ENCODE data around the gene TMEM174. TPM values are rescaled to one million over a fixed set of nuclear protein-coding genes. Genes with fewer than 3 reads are reported as not detected.

The TMEM174 gene
- total RNA-seq, 1 donor from 2014 or later: not detected

DNA sequence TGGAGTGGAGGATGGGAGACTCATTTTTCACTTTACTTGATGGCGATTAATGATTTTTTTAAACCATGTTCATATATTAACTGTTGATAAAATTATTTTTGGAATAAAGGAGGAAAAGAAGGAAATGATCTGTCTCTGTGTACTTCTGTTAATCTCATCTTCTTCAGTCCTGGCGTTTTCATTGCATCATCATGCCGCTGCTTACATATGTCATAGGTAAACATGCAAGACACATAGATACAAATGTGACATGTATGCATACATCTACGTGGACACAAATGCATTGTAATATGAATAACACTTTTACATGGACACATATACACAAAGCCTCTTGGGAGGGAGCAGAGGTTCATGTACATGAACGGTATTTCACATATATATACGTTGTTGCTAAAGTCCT is 10.0 kb downstream of the TMEM174 start:
- H3K27ac Mint-ChIP-seq (ENCODE audit: unreplicated experiment): no peak overlapping the region
- Histone ChIP-seq H3K27me3 (ENCODE audit: insufficient read depth, low read length) (no peaks in the 10 kb centered on the region), H3K4me2 (ENCODE audit: low read length) (no peak overlapping the region), H3K36me3 (ENCODE audit: insufficient read depth, low read length) (no peaks in the 10 kb centered on the region), H2AFZ (ENCODE audit: low read depth, low read length) (no peak overlapping the region), H4K20me1 (ENCODE audit: insufficient read depth, low read length) (no peaks in the 10 kb centered on the region), H3K4me3 (ENCODE audit: insufficient read depth, low read depth, low read length) (no peak overlapping the region), H3K27ac (ENCODE audit: low read depth, low read length) (no peak overlapping the region), H3K4me1 (ENCODE audit: insufficient read depth, low read length) (peaks cover 6% of the 10 kb centered on the region), H3K9me3 (ENCODE audit: insufficient read depth, low read depth, low read length) (peaks cover 4% of the 10 kb centered on the region), H3K79me2 (ENCODE audit: insufficient read depth, low read length) (no peaks in the 10 kb centered on the region), H3K9ac (ENCODE audit: low read length) (no peak overlapping the region)
- peaks cover 7% of the 10 kb centered on the region for H3K9me3 Mint-ChIP-seq (ENCODE audit: unreplicated experiment)
- DNase-seq (ENCODE audit: low read depth) (no peak), FAIRE-seq (no peak)
- no peak overlapping the region for H3K4me3 Mint-ChIP-seq (ENCODE audit: unreplicated experiment)
- H3K36me3 Mint-ChIP-seq (ENCODE audit: low read depth, unreplicated experiment): peaks cover 2% of the 10 kb centered on the region
- peaks cover 5% of the 10 kb centered on the region for H3K4me1 Mint-ChIP-seq (ENCODE audit: low read depth, unreplicated experiment)
- peaks cover 10% of the 10 kb centered on the region for H3K27me3 Mint-ChIP-seq (ENCODE audit: low read depth, unreplicated experiment)
- TF ChIP-seq EZH2 (IDR thresholded peaks at IDR 0.05; ENCODE audit: insufficient read depth, low read length) (no peak), CTCF (IDR thresholded peaks at IDR 0.05; ENCODE audit: insufficient read depth, low read depth, low read length) (no peak)

GRCh38 chr5:73183481-73183891 is 10.5 kb downstream of the TMEM174 start:
- H3K36me3 ChIP-seq (ENCODE audit: insufficient read depth, low read length): no peaks in the 10 kb centered on the region
- Mint-ChIP-seq H3K9me3 (ENCODE audit: unreplicated experiment) (peaks cover 7% of the 10 kb centered on the region), H3K4me3 (ENCODE audit: unreplicated experiment) (no peak overlapping the region), H3K27me3 (ENCODE audit: low read depth, unreplicated experiment) (peaks cover 10% of the 10 kb centered on the region), H3K4me1 (ENCODE audit: low read depth, unreplicated experiment) (peaks cover 5% of the 10 kb centered on the region), H3K36me3 (ENCODE audit: low read depth, unreplicated experiment) (peaks cover 2% of the 10 kb centered on the region), H3K27ac (ENCODE audit: unreplicated experiment) (no peak overlapping the region)
- H4K20me1 ChIP-seq (ENCODE audit: insufficient read depth, low read length): no peaks in the 10 kb centered on the region
- no peaks in the 10 kb centered on the region for H3K27me3 ChIP-seq (ENCODE audit: insufficient read depth, low read length)
- H3K4me1 ChIP-seq (ENCODE audit: insufficient read depth, low read length): peaks cover 6% of the 10 kb centered on the region
- no peak overlapping the region for H3K4me2 ChIP-seq (ENCODE audit: low read length)
- H3K4me3 ChIP-seq (ENCODE audit: insufficient read depth, low read depth, low read length): no peak overlapping the region
- no peak overlapping the region for H3K9ac ChIP-seq (ENCODE audit: low read length)
- DNase-seq (ENCODE audit: low read depth) (no peak), FAIRE-seq (no peak)
- H3K9me3 ChIP-seq (ENCODE audit: insufficient read depth, low read depth, low read length): peaks cover 4% of the 10 kb centered on the region
- H3K79me2 ChIP-seq (ENCODE audit: insufficient read depth, low read length): no peaks in the 10 kb centered on the region
- TF ChIP-seq CTCF (IDR thresholded peaks at IDR 0.05; ENCODE audit: insufficient read depth, low read depth, low read length): no peak
- TF ChIP-seq EZH2 (IDR thresholded peaks at IDR 0.05; ENCODE audit: insufficient read depth, low read length): no peak
- H2AFZ ChIP-seq (ENCODE audit: low read depth, low read length): no peak overlapping the region
- H3K27ac ChIP-seq (ENCODE audit: low read depth, low read length): no peak overlapping the region

DNA sequence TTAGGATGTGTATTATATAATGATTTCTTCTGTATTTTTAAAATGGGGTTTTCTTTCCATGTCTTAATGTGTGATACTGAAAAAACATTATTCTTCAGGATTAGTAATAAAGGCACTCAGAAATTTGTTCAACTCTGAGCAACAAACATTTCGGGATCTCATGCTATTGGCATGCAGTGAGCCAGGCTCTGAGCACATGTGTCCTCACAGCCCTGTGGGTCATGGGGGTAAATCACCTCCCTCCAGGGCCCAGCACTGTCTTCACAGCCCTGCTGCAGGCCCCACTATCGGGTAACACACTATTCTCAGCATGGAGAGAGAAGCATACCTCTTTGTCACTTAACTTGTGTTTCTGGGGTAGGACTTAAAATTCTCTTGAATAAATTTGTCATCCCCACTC is 14.0 kb downstream of the TMEM174 start:
- H3K4me3 ChIP-seq (ENCODE audit: insufficient read depth, low read depth, low read length): no peak overlapping the region
- no peaks in the 10 kb centered on the region for H3K36me3 ChIP-seq (ENCODE audit: insufficient read depth, low read length)
- no peak for TF ChIP-seq CTCF (IDR thresholded peaks at IDR 0.05; ENCODE audit: insufficient read depth, low read depth, low read length)
- no peak for TF ChIP-seq EZH2 (IDR thresholded peaks at IDR 0.05; ENCODE audit: insufficient read depth, low read length)
- Mint-ChIP-seq H3K36me3 (ENCODE audit: low read depth, unreplicated experiment) (peaks cover 2% of the 10 kb centered on the region), H3K4me3 (ENCODE audit: unreplicated experiment) (no peak overlapping the region), H3K9me3 (ENCODE audit: unreplicated experiment) (peaks cover 7% of the 10 kb centered on the region), H3K27ac (ENCODE audit: unreplicated experiment) (no peak overlapping the region), H3K27me3 (ENCODE audit: low read depth, unreplicated experiment) (peaks cover 5% of the 10 kb centered on the region), H3K4me1 (ENCODE audit: low read depth, unreplicated experiment) (peaks cover 19% of the 10 kb centered on the region)
- H3K79me2 ChIP-seq (ENCODE audit: insufficient read depth, low read length): no peaks in the 10 kb centered on the region
- H3K27me3 ChIP-seq (ENCODE audit: insufficient read depth, low read length): no peaks in the 10 kb centered on the region
- FAIRE-seq (no peak), DNase-seq (ENCODE audit: low read depth) (no peak)
- no peaks in the 10 kb centered on the region for H4K20me1 ChIP-seq (ENCODE audit: insufficient read depth, low read length)
- H3K9me3 ChIP-seq (ENCODE audit: insufficient read depth, low read depth, low read length): peaks cover 4% of the 10 kb centered on the region
- peaks cover 9% of the 10 kb centered on the region for H3K4me1 ChIP-seq (ENCODE audit: insufficient read depth, low read length)
- no peak overlapping the region for H3K4me2 ChIP-seq (ENCODE audit: low read length)
- H3K27ac ChIP-seq (ENCODE audit: low read depth, low read length): no peak overlapping the region
- H3K9ac ChIP-seq (ENCODE audit: low read length): no peak overlapping the region
- H2AFZ ChIP-seq (ENCODE audit: low read depth, low read length): no peak overlapping the region

Data from astrocyte (in vitro differentiated cells and primary cell).